Hepatocyte (in vitro differentiated cells): ENCODE measurements around the gene BGN.

Experiments
- EZH2 ChIP-seq: fragments of 200-600 bp; sonication (generic); IDR thresholded peaks from 2 replicates; pipeline ENCODE4 v1.6.1; 2016; ENCODE audit warnings: antibody characterized with exemption, mild to moderate bottlenecking, borderline replicate concordance
- EZH2phosphoT487 ChIP-seq: fragments of 200-600 bp; sonication (generic); IDR thresholded peaks from one replicate; pipeline ENCODE4 v1.6.1; 2018; ENCODE audit warnings: antibody characterized with exemption, mild to moderate bottlenecking, low read depth, moderate library complexity; ENCODE audit not compliant: unreplicated experiment, severe bottlenecking
- TF ChIP-seq, protein P1 (sequence below): fragments of 200-600 bp; sonication (generic); IDR thresholded peaks from 2 replicates; pipeline ENCODE4 v1.5.1; 2016; ENCODE audit warnings: antibody characterized with exemption, mild to moderate bottlenecking; ENCODE audit not compliant: poor library complexity

DNA sequence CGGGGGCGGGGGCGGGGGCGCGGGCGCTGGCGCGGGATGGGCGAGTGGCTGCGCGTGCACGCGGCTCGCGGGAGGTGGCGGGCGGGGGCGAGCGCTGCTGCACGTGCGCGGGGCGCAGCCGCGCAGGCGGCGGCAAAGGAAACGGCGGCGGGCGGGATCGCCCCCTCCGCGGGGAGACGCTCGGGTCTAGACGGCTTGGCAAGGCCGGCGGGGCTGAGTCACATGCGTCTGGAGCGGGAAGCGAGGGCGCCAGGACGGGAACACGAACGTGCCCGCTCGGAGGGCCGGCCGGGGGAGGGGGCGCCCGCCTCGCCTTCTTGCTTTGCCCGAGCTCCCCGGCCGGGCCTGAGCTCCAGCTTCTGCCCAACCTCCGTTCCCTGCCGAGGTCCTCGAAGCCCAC, 20.1 kb upstream of the BGN start:
- TF ChIP-seq, protein P1, sequence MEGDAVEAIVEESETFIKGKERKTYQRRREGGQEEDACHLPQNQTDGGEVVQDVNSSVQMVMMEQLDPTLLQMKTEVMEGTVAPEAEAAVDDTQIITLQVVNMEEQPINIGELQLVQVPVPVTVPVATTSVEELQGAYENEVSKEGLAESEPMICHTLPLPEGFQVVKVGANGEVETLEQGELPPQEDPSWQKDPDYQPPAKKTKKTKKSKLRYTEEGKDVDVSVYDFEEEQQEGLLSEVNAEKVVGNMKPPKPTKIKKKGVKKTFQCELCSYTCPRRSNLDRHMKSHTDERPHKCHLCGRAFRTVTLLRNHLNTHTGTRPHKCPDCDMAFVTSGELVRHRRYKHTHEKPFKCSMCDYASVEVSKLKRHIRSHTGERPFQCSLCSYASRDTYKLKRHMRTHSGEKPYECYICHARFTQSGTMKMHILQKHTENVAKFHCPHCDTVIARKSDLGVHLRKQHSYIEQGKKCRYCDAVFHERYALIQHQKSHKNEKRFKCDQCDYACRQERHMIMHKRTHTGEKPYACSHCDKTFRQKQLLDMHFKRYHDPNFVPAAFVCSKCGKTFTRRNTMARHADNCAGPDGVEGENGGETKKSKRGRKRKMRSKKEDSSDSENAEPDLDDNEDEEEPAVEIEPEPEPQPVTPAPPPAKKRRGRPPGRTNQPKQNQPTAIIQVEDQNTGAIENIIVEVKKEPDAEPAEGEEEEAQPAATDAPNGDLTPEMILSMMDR = no peak
- no peak for TF ChIP-seq EZH2phosphoT487
- no peak for TF ChIP-seq EZH2
